NCI-H2227 treated with DMSO at 0.1 percent for 48 hours (cell line): ENCODE results near the gene IFI44L.

ENCODE experiments used
- DNase-seq: peaks from one replicate; lab custom pipeline; 2025; lab: John Stamatoyannopoulos, UW

The IFI44L gene

GRCh38 chr1:78688697-78689096 lies 68.4 kb downstream of the IFI44L start:
- DNase-seq: no peak

DNA sequence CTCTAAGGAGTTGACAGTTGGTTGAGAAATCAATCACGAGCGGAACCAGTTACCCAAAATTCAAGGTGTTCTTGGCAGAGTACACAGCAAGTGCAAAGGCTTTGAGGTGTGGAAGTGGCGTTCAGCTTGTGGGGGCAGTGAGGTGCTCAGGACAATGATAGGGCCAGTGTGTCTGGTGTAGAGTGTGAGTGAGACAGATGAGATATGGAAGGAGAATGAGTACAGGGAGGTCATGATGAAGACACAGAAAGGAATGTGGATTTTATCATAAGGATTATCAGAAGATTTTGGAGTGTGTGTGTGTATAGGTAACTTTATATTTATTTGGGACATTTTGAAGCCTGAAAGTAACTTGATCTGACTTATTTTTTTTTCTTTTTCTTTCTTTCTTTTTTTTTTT lies 70.3 kb downstream of the IFI44L start:
- no peak for DNase-seq

DNA sequence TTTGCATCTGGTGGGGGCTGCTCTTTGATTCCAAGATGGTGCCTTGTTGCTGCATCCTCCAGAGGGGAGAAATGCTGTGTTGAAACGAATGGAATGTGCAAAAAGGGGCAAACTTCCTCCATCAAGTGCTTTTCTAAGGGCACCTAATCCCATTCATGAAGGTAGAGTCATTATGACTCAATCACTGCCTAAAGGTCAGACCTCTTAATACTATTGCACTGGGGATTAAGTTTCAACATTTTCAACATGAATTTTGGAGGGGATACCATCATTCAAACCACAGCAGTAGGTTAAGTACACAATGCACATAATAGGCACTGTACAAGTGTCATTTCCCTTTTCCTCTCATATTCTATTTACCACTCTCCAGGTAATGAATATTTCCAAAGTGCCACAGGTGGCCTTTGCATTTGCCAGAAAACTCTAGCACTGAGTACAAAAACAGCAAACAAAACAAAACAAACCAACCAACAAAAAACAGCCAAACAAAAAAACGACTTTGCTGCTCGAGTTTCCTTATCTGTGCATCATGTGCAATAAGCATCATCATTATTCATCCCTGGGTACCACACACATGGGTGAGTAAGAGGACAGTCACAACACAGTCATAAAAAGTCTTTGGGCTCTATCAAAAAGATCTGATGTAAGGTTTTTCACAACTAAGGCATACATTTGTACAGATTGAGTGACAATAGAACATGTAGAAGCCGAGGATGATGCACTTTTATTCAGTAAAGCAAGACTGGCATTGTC lies 71.9 kb downstream of the IFI44L start:
- no peak for DNase-seq
